ENCODE measurements around the gene MTMR12.

DNA sequence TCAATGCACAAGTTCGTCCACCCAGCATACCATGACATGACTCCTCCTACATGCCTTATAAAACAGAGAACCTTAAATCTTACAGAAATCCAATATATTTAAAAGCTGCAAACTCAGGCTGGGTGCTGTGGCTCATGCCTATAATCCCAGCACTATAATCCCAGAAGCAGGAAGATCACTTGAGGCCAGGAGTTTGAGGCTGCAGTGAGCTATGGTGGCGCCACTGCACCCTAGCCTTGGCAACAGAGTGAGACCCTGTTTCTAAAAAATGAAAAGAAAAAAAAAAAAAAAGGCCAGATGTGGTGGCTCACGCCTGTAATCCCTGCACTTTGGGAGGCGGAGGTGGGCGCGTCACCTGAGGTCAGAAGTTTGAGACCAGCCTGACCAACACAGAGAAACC lies 68.7 kb downstream of the MTMR12 start:
- TF ChIP-seq MYC (IDR thresholded peaks at IDR 0.05; ENCODE audit: low read depth, low read length) (no peak), POLR2AphosphoS5 (IDR thresholded peaks at IDR 0.05; ENCODE audit: insufficient read depth, low read depth, low read length) (no peak), EZH2 (IDR thresholded peaks at IDR 0.05; ENCODE audit: borderline replicate concordance, low read depth, low read length, severe bottlenecking) (no peak), POLR2A (IDR thresholded peaks at IDR 0.05; ENCODE audit: low read depth, low read length) (no peak)
- TF ChIP-seq, protein P1, sequence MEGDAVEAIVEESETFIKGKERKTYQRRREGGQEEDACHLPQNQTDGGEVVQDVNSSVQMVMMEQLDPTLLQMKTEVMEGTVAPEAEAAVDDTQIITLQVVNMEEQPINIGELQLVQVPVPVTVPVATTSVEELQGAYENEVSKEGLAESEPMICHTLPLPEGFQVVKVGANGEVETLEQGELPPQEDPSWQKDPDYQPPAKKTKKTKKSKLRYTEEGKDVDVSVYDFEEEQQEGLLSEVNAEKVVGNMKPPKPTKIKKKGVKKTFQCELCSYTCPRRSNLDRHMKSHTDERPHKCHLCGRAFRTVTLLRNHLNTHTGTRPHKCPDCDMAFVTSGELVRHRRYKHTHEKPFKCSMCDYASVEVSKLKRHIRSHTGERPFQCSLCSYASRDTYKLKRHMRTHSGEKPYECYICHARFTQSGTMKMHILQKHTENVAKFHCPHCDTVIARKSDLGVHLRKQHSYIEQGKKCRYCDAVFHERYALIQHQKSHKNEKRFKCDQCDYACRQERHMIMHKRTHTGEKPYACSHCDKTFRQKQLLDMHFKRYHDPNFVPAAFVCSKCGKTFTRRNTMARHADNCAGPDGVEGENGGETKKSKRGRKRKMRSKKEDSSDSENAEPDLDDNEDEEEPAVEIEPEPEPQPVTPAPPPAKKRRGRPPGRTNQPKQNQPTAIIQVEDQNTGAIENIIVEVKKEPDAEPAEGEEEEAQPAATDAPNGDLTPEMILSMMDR (IDR thresholded peaks at IDR 0.05; ENCODE audit: extremely low read depth in 1 of 2, insufficient read depth in 1 of 2, low read depth in 1 of 2, low read length in 2 of 2): no peak
